HG03095 (cell line): ENCODE results near the gene CD80.

Experiments
- ATAC-seq: cut with Tn5 transposase; IDR thresholded peaks from one replicate; pipeline ENCODE4 v1.9.1; 2021; ENCODE audit warnings: moderate library complexity; ENCODE audit not compliant: unreplicated experiment

The CD80 gene

DNA sequence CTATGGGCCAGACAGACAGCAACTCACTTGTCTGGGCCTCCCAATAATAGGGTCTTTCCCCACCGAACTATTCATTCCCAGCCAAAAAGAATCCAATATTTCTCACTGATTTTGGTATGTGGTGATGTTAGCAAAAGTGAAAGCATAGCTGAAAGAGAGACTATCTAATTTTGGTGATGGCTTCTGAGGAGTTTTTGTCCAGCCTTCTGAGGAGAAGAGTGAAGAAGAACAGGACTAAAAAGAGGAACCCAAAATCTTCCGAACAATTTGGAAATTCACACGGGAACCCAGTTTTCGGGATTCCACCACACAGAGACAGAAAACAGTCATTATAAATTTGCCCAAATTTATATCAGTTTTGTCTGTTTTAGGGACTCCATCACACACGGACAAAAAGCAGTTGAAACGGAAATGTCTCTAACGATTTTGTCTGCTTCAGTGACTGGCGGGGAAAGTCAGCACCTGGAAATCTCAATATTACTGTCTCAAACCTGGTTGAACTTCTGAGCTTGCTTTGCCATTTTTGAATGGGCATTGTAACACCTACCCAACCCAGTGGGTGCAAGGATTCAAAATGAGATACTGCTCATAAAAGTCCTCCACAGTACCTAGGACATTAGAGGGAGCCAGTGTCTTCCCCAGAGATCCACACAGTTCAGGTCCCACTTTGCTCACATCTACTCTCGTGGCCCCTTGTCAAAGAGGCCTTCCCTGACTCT is 9.1 kb downstream of the CD80 start:
- ATAC-seq, result no peak

DNA sequence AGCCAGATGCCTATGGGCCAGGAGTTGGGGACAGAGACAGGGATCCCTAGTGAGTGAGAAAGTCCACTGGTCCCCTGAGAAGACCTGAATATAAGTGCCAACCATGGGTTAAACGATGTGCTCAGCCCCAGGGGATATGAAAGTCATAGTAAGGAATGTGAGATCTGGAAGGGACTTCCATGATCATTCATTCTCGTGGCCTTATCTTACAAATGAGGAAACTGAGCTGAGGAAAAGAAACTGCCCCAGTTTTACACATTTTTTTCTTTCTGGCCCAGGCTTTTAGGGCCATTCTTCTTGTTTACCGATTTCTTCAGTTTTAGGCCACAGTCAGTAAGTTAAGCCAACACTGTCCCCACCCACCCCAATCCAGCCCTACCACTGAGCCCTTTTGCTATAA is 11.1 kb downstream of the CD80 start:
- ATAC-seq, result no peak

GRCh38 chr3:119547227-119547626 is 12.2 kb downstream of the CD80 start:
- ATAC-seq, result no peak

DNA sequence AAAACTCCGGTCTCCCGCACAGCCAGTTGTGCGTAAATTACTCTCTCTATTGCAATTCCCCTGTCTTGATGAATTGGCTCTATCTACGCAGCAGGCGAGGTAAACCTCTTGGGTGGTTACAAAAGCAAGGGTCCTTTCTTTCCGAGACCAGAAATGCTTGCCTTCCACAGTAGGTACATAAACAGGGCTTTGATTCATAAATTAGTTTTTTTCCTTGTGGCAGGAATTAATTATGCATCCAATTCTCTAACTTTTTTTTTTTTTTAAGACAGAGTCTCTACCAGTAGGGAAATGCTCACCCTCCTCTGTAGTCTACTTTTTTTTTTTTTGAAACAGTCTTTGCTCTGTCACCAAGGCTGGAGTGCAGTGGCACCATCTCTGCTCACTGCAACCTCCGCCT is 16.3 kb downstream of the CD80 start:
- ATAC-seq, result no peak

- peak; percentile 33 for ATAC-seq
These were observed 17.1 kb downstream of the CD80 start for GRCh38 chr3:119542168-119542767.

- ATAC-seq, result no peak
These were observed 17.9 kb downstream of the CD80 start for GRCh38 chr3:119541547-119541946.

DNA sequence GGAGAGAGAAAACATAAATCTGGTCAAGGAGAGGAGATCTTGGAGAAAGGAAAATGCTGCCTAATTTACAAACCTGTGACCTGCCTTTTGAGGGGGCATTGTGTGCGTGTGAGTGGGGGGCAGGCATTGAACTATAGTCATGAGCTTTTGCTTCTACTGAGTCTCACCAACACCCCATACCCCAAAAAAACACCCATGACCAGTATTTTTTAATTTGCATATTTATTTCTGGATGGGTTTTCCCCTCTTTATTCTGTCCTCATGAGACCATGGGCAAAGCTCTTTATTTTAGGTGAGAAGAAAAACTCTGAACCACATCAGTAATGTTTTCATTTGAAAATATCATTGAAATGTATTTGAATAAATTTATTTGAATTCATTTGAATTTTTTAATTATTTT is 20.6 kb downstream of the CD80 start:
- no peak for ATAC-seq

DNA sequence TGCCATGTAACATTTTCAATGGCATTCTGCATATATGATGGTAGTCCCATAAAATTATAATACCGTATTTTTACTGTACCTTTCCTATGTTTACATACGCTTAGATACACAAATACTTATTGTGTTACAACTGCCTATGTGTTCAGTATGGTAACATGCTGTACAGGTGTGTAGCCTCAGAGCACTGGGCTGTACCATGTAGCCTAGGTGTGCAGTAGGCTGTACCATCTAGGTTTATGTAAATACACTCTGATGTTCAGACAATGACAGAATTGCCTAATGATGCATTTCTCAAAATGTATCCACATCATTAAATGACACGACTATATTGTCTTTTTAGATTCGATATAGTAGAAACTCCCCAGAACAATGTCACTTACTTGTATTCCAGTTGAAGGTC is 22.7 kb downstream of the CD80 start:
- no peak for ATAC-seq

GRCh38 chr3:119534296-119534695 is 25.1 kb downstream of the CD80 start:
- ATAC-seq, result no peak

DNA sequence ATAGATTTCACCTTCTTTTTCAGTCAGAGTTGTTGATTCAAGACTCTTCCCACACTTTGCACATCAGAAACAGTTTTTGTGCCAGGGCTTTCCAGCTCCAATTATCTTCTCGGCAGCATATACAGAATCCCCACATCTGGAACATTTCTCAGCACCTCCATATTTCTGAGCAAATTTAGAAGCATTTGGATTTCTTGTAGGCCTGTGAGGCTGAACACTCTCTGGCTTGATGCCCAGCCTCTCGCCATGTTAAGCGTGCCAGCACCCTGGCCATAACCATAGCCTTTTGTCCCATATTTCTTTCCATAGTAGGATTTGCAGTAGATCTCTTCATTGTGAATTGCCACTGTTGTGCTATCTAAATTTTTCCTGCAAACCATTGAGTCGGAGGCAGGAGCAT is 28.3 kb downstream of the CD80 start:
- no peak for ATAC-seq

GRCh38 chr3:119530456-119530855 is 29.0 kb downstream of the CD80 start:
- ATAC-seq, result no peak

DNA sequence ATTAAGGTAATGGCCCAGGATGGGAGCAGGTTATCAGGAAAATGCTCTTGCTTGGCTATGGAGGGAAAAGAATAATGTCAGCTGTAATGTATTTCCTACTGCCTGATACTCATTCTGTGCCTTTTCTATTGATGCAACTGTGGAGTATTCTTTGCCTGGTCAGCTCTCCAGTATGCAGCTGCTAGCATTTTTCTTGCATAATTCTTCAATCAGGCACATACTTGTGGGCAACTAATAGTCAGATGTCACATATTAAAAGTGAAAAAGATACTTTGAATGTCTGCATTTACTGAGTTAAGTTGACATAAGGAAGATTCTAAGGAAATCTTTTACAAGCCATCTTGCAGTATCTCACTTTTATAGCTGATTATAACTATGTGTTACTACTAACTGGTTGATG is 29.5 kb downstream of the CD80 start:
- no peak for ATAC-seq

GRCh38 chr3:119527714-119528113 is 31.7 kb downstream of the CD80 start:
- no peak for ATAC-seq

- ATAC-seq, result no peak
These were observed 34.3 kb downstream of the CD80 start for GRCh38 chr3:119524931-119525662.

- ATAC-seq, result no peak
These were observed 41.4 kb downstream of the CD80 start for GRCh38 chr3:119518026-119518425.

DNA sequence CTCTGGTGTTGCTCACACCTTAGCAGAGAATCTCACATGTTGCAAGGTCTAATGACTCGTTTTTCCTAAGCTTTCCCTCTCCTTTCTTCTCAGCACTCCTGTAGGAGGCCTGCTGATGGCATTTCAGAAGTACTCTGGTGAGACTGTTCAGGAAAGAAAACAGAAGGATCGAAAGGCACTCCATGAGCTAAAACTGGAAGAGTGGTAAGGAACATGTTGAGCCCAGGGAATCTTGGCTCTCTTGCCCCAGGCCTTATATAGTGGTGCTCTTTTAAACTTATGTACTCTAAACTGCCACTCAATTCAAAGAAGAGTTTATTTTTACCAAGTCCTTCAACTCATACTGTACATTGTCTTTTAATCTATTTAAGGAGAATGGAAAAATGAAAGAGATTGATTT is 42.3 kb downstream of the CD80 start:
- ATAC-seq, result no peak

GRCh38 chr3:119514637-119515036 is 44.8 kb downstream of the CD80 start:
- ATAC-seq, result no peak

DNA sequence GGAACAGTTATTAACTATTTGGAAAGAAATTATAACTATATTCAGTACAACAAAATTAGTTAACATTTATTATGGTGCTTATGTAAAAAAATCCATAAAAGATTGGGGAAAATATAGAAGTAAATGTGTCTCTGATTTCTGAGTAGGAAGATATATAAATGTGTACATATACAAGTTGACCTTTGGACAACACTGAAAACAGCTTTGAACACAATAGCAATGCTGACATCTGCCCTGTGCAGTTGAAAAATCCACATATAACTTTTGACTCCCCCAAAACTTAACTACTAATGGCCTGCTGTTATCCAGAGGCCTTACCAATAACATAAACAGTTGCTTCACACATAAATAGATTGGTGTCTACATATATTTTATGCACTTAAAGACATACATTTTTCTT is 48.7 kb downstream of the CD80 start:
- ATAC-seq, result no peak

DNA sequence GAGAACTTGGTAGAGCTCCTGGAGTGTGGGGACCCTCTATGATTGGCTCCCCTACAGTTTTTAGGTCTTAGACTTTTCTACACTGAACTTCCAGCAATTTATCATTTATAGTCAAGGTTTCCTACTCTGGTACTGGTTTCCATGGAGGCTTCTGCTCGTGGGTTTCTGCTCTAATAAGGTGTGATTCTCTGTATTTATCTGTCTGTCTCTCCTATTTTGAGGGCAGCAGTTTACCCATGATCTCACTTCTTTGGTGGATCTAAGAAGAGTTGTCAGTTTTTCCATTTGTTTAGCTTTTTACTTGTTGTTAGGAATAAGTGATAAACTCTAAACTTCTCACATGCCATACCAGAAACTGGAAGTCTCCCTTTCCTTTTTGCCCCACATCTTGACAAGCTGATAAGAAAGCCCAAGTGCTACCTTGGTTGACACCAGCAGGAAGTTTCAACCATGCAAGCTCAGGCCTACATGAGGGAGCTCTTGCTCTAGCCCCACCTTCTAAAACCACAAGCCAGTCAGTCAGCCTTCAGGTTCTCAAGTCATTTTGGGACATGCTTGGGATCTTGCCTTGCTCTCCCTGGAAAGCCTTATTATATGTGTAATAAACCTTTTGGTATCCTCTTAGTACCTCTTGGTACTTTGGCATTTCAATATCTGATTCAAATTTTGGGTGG is 51.1 kb downstream of the CD80 start:
- no peak for ATAC-seq

DNA sequence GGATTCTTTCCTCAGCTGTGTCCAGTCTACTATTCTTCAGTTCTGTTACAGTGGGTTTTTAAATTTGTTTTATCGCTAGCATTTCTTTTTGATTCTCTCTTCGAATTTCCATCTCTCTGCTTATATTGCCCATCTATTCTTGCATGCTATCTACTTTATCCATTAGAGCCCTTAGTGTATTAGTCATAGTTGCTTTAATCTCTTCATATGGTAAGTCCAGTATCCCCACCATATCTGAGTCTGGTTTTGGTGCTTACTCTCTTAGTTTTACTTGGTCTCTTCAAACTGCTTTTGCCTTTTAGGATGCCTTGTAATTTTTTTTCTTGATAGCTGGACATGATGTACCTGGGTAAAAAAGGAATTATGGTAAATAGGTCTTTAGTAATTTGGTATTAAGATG is 52.0 kb downstream of the CD80 start:
- no peak for ATAC-seq

- no peak for ATAC-seq
These were observed 52.8 kb downstream of the CD80 start for GRCh38 chr3:119506631-119507030.

GRCh38 chr3:119500901-119501300 is 58.5 kb downstream of the CD80 start:
- ATAC-seq, result no peak
